OCI-LY3 (cell line): ENCODE measurements around the gene NOP16.

Experiments used
- H2AFZ ChIP-seq: fragments of 200-600, 300-600 bp; shearing (Covaris generic); 2 replicates; pipeline ENCODE4 v1.6.0; 2014; ENCODE audit warnings: antibody characterized with exemption, low read depth, low read length
- H3K27ac ChIP-seq: fragments of 200-600, 300-600 bp; sonication (generic); 2 replicates; pipeline ENCODE4 v1.5.1; 2014; ENCODE audit warnings: mild to moderate bottlenecking, low read length, moderate library complexity, mixed read lengths
- H3K27me3 ChIP-seq: fragments of 200-600, 300-600 bp; sonication (generic); 2 replicates; pipeline ENCODE4 v1.6.1; 2014; ENCODE audit warnings: low read depth, low read length, mixed read lengths
- H3K36me3 ChIP-seq: fragments of 200-600, 300-600 bp; sonication (generic); replicated peaks from 2 replicates; pipeline ENCODE3; 2014; ENCODE audit warnings: low read depth, low read length, mixed read lengths
- H3K4me1 ChIP-seq: fragments of 300-600, 200-600 bp; sonication (generic); 2 replicates; pipeline ENCODE4 v1.6.1; 2014; ENCODE audit warnings: low read length, mixed read lengths
- H3K4me2 ChIP-seq: fragments of 200-600, 300-600 bp; sonication (generic); 2 replicates; pipeline ENCODE4 v1.6.1; 2014; ENCODE audit warnings: low read length, mixed read lengths
- H3K4me3 ChIP-seq: fragments of 300-600, 200-600 bp; sonication (generic); 2 replicates; pipeline ENCODE4 v1.5.1; 2014; ENCODE audit warnings: antibody characterized with exemption, mild to moderate bottlenecking, low read length, moderate library complexity
- H3K79me2 ChIP-seq: fragments of 300-600, 200-600 bp; shearing (Covaris generic); 2 replicates; pipeline ENCODE4 v1.6.1; 2014; ENCODE audit warnings: mild to moderate bottlenecking, low read length, mixed read lengths
- H3K9ac ChIP-seq: fragments of 300-600, 200-600 bp; shearing (Covaris generic); 2 replicates; pipeline ENCODE4 v1.6.0; 2014; ENCODE audit warnings: mild to moderate bottlenecking, low read length, moderate library complexity
- H3K9me3 ChIP-seq: fragments of 200-600, 300-600 bp; shearing (Covaris generic); 2 replicates; pipeline ENCODE4 v1.6.1; 2014; ENCODE audit warnings: low read length, mixed read lengths; ENCODE audit not compliant: insufficient read depth
- H4K20me1 ChIP-seq: fragments of 200-600, 300-600 bp; sonication (generic); 2 replicates; pipeline ENCODE4 v1.6.1; 2016; ENCODE audit warnings: low read length, mixed read lengths; ENCODE audit not compliant: insufficient read depth
- EZH2phosphoT487 ChIP-seq: fragments of 200-600 bp; shearing (Covaris generic); IDR thresholded peaks from 2 replicates; pipeline ENCODE4 v1.6.1; 2018; ENCODE audit warnings: antibody characterized with exemption, mixed run types, low read depth
- TF ChIP-seq, protein P1 (sequence below): fragments of 200-600, 300-600 bp; sonication (generic); IDR thresholded peaks from 2 replicates; pipeline ENCODE4 v1.5.1; 2014; ENCODE audit warnings: antibody characterized with exemption, low read length, low read depth

NOP16 gene

DNA sequence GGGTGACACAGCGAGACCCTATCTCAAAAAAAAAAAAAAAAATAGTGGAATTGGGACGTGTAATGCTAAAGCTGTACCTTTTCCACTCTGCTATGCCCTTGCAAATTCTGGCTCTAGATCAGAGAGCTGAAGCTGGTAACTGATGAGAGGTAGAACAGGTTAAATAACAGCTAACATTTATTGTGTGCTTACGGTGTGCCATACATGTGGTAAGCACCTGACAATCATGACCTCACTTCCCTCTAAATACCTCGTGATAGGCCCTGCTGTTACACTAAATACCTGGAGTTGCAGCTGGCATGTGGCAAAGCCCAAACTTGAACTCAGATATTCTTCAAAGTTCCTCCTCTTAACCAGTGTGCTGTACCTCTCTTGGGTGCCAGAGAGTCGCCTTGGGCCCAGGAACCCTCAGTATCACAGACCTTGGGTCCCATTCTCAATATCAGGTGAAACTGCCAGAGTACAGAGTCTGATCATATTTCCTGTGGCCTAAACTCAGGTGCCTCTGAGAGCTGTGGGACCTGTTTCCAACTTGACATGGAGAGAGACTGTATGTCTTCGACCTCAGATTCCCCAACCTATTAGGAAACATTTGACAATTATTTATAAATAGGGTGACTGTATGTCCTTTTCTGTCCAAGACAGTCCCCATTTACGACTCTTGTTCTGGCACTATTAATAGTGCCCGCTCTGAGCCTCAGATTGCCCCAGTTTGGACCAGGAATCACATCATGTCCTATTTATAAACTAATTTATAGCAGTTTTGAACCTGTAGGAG is 18.3 kb downstream of the NOP16 start:
- Histone ChIP-seq H3K36me3 (peaks cover 5% of the 10 kb centered on the region), H4K20me1 (no peaks in the 10 kb centered on the region), H3K79me2 (no peaks in the 10 kb centered on the region), H3K4me2 (no peak overlapping the region), H3K9ac (no peak overlapping the region), H3K27ac (no peak overlapping the region), H3K4me3 (no peak overlapping the region), H2AFZ (no peak overlapping the region), H3K4me1 (peaks cover 9% of the 10 kb centered on the region), H3K27me3 (no peaks in the 10 kb centered on the region), H3K9me3 (no peaks in the 10 kb centered on the region)
- TF ChIP-seq EZH2phosphoT487, result no peak
- TF ChIP-seq, protein P1, sequence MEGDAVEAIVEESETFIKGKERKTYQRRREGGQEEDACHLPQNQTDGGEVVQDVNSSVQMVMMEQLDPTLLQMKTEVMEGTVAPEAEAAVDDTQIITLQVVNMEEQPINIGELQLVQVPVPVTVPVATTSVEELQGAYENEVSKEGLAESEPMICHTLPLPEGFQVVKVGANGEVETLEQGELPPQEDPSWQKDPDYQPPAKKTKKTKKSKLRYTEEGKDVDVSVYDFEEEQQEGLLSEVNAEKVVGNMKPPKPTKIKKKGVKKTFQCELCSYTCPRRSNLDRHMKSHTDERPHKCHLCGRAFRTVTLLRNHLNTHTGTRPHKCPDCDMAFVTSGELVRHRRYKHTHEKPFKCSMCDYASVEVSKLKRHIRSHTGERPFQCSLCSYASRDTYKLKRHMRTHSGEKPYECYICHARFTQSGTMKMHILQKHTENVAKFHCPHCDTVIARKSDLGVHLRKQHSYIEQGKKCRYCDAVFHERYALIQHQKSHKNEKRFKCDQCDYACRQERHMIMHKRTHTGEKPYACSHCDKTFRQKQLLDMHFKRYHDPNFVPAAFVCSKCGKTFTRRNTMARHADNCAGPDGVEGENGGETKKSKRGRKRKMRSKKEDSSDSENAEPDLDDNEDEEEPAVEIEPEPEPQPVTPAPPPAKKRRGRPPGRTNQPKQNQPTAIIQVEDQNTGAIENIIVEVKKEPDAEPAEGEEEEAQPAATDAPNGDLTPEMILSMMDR, result no peak

DNA sequence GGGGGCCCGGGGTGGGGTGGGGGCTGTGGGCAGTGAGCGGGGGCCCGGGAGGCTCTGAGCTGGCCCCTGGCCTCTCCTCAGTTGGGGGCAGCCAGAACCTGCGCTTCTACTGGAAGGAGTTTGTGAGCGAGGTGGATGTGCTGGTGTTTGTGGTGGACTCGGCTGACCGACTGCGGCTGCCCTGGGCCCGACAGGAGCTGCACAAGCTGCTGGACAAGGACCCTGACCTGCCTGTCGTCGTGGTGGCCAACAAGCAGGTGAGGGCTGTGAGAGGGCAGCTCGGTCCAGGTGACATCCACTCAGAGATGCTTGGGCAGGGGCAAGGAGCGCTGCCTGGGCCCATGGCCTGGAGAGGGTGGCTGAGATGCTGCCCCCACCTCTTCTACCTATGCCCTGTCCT is 19.7 kb downstream of the NOP16 start:
- Histone ChIP-seq H3K4me1 (peaks cover 11% of the 10 kb centered on the region), H3K9me3 (no peaks in the 10 kb centered on the region), H3K9ac (no peak overlapping the region), H3K79me2 (no peaks in the 10 kb centered on the region), H4K20me1 (no peaks in the 10 kb centered on the region), H3K36me3 (peaks cover 2% of the 10 kb centered on the region), H3K27ac (no peak overlapping the region), H3K4me3 (no peak overlapping the region), H3K4me2 (no peak overlapping the region), H2AFZ (no peak overlapping the region), H3K27me3 (no peaks in the 10 kb centered on the region)
- TF ChIP-seq, protein P1, result no peak
- TF ChIP-seq EZH2phosphoT487, result no peak

DNA sequence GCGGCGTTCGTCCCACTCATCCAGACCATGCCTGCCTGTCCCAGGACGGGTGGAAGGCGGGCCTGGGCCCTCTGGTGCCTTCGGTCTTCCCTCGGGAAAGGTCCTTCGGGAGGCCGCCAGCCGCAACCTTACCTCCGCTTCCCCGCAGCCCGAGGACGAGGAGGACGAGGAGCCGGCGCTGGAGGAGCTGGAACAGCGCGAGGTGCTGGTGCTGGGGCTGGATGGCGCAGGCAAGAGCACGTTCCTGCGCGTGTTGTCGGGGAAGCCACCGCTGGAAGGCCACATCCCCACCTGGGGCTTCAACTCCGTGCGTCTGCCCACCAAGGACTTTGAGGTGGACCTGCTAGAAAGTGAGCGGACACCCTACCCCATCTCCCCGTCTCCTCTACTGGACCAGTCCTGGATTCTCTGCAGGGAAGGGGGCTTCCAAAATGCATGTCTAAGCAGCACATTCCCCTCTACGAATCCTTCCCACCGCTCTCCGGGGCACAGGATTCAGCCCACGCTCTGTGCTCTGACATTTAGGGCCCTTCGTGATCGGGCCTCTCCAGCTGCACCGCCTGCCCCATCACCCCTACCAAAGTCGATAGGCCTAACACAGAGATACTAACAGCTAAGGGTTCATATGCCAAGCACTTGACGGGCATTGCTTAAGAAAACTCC is 22.0 kb downstream of the NOP16 start:
- no peaks in the 10 kb centered on the region for H3K36me3 ChIP-seq
- H2AFZ ChIP-seq, result no peak overlapping the region
- peaks cover 2% of the 10 kb centered on the region for H3K79me2 ChIP-seq
- H3K4me3 ChIP-seq, result peak overlapping the region; percentile 83
- H3K9ac ChIP-seq, result peak overlapping the region; percentile 65; the same call in 1 of the 2 replicates
- H3K27ac ChIP-seq, result no peak overlapping the region
- H3K9me3 ChIP-seq, result no peaks in the 10 kb centered on the region
- H3K4me2 ChIP-seq, result peak overlapping the region; percentile 75
- TF ChIP-seq, protein P1, result no peak
- TF ChIP-seq EZH2phosphoT487, result no peak
- H3K27me3 ChIP-seq, result no peaks in the 10 kb centered on the region
- H3K4me1 ChIP-seq, result peaks cover 13% of the 10 kb centered on the region
- H4K20me1 ChIP-seq, result no peaks in the 10 kb centered on the region
